ENCODE data around the gene FUT4.

The FUT4 gene

DNA sequence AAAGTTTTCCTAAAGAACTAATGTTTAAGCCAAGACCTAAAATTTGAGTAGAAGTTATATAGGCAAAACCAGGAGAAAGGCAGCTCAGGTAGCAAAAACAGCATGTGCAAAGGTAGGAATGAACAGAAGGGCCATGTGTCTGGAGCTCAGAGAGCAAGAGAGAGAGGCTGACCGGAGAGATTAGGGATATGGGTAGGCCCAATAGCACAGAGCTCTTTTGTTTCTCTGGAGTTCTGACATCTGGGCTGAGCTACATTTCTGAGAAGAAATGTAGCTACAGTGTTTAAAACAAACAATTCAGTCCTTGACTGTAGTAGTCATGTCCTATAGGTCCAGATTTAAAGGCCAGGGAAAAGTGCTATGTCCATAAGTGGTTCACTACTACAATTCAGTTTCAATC, 27.0 kb upstream of the FUT4 start:
- Histone ChIP-seq H3K9ac (ENCODE audit: low read length) (no peak overlapping the region), H3K4me2 (ENCODE audit: low read length) (no peak overlapping the region), H2AK5ac (ENCODE audit: low read length) (no peak overlapping the region), H3K4me1 (ENCODE audit: control insufficient read depth, low read depth, low read length) (peaks cover 5% of the 10 kb centered on the region), H3K4ac (ENCODE audit: low read depth, low read length) (no peak overlapping the region), H3K79me2 (ENCODE audit: control insufficient read depth, insufficient read depth, low read length) (no peaks in the 10 kb centered on the region), H4K8ac (ENCODE audit: low read depth, low read length) (no peak overlapping the region), H3K4me3 (ENCODE audit: low read length) (no peak overlapping the region), H3K79me1 (ENCODE audit: low read length) (no peaks in the 10 kb centered on the region), H2BK5ac (ENCODE audit: low read length) (no peak overlapping the region), H3K23ac (ENCODE audit: low read length) (no peak overlapping the region), H2BK120ac (ENCODE audit: low read depth, low read length) (no peak overlapping the region), H3K27ac (ENCODE audit: low read depth, low read length) (no peak overlapping the region), H3K36me3 (ENCODE audit: control insufficient read depth, insufficient read depth, low read length) (no peaks in the 10 kb centered on the region), H3K56ac (ENCODE audit: low read length) (no peak overlapping the region), H2BK15ac (replicated peaks; ENCODE audit: low read depth) (no peak overlapping the region), H3K27me3 (ENCODE audit: insufficient read depth, low read length, poor library complexity) (no peaks in the 10 kb centered on the region), H4K5ac (ENCODE audit: low read length) (no peak overlapping the region), H3K18ac (ENCODE audit: low read length) (no peak overlapping the region)
- no peak for DNase-seq
- no CpG with 5 or more reads among the region's 1 CpG for WGBS (ENCODE audit: extremely low coverage, insufficient coverage, low lambda C conversion rate)

DNA sequence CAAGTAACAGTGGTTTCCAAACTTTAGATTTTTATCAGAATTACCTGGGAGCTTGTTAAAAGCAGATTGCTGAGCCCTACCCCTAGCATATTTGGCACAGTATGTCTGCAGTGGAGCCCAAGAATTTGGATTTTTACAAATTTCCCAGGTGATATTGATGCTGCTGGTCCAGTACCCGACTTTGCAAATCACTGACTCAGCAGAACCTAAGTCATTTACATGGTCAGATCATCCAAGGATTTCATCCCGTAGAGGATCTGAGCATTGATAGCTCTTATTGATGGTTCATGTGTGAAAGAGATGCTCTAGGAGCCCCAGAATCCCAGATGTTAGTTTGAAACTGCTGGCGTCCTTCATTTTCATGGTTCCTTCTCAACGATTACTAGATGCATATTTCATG, 25.4 kb upstream of the FUT4 start:
- Histone ChIP-seq H3K56ac (ENCODE audit: low read length) (no peak overlapping the region), H4K8ac (ENCODE audit: low read depth, low read length) (no peak overlapping the region), H2BK15ac (replicated peaks; ENCODE audit: low read depth) (no peak overlapping the region), H3K4me3 (ENCODE audit: low read length) (no peak overlapping the region), H4K5ac (ENCODE audit: low read length) (no peak overlapping the region), H3K79me1 (ENCODE audit: low read length) (no peaks in the 10 kb centered on the region), H3K23ac (ENCODE audit: low read length) (no peak overlapping the region), H3K79me2 (ENCODE audit: control insufficient read depth, insufficient read depth, low read length) (no peaks in the 10 kb centered on the region), H3K27me3 (ENCODE audit: insufficient read depth, low read length, poor library complexity) (no peaks in the 10 kb centered on the region), H3K9ac (ENCODE audit: low read length) (no peak overlapping the region), H3K36me3 (ENCODE audit: control insufficient read depth, insufficient read depth, low read length) (no peaks in the 10 kb centered on the region), H2BK120ac (ENCODE audit: low read depth, low read length) (no peak overlapping the region), H3K4ac (ENCODE audit: low read depth, low read length) (no peak overlapping the region), H3K27ac (ENCODE audit: low read depth, low read length) (no peak overlapping the region), H3K4me1 (ENCODE audit: control insufficient read depth, low read depth, low read length) (no peaks in the 10 kb centered on the region), H3K4me2 (ENCODE audit: low read length) (no peak overlapping the region), H3K18ac (ENCODE audit: low read length) (no peak overlapping the region), H2AK5ac (ENCODE audit: low read length) (no peak overlapping the region), H2BK5ac (ENCODE audit: low read length) (no peak overlapping the region)
- no peak for DNase-seq
- WGBS (ENCODE audit: extremely low coverage, insufficient coverage, low lambda C conversion rate), result no CpG with 5 or more reads among the region's 4 CpGs

DNA sequence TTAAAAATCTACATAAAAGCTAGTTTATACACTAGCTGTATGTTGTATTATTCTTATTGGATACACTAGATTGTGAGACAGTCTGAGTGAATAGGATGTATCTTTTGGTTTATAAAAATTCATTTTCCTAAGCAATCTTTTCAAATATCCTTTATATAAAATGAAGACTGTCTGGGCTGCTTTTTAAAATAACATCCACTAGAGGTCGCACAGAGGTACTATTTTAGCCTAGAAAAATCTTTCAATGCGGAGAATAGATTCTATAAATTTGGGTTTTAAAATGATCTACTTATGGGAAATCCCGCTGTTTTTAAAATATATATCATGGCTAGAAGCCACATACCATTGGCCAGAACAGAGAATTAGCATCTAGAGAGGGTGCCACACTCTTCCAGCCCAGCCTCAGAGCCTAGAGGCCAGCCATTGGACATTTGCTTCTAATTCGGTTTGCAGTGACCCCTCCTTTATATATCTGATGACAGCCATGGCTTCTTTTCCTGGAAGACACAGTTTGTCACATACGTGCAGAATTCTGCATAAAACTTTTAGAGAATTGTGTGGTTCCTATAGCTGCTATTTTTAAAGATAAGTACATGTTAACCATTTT, 24.1 kb upstream of the FUT4 start:
- no peak overlapping the region for H3K4me3 ChIP-seq (ENCODE audit: low read length)
- no peak overlapping the region for H3K4me2 ChIP-seq (ENCODE audit: low read length)
- H2BK120ac ChIP-seq (ENCODE audit: low read depth, low read length), result no peak overlapping the region
- no peak overlapping the region for H4K5ac ChIP-seq (ENCODE audit: low read length)
- no peaks in the 10 kb centered on the region for H3K4me1 ChIP-seq (ENCODE audit: control insufficient read depth, low read depth, low read length)
- H3K27ac ChIP-seq (ENCODE audit: low read depth, low read length), result no peak overlapping the region
- H3K27me3 ChIP-seq (ENCODE audit: insufficient read depth, low read length, poor library complexity), result no peaks in the 10 kb centered on the region
- H3K23ac ChIP-seq (ENCODE audit: low read length), result no peak overlapping the region
- no peak overlapping the region for H3K18ac ChIP-seq (ENCODE audit: low read length)
- no peak overlapping the region for H2BK5ac ChIP-seq (ENCODE audit: low read length)
- H3K79me2 ChIP-seq (ENCODE audit: control insufficient read depth, insufficient read depth, low read length), result no peaks in the 10 kb centered on the region
- no peaks in the 10 kb centered on the region for H3K79me1 ChIP-seq (ENCODE audit: low read length)
- no peak overlapping the region for H2BK15ac ChIP-seq (replicated peaks; ENCODE audit: low read depth)
- no peak overlapping the region for H3K4ac ChIP-seq (ENCODE audit: low read depth, low read length)
- no peaks in the 10 kb centered on the region for H3K36me3 ChIP-seq (ENCODE audit: control insufficient read depth, insufficient read depth, low read length)
- H4K8ac ChIP-seq (ENCODE audit: low read depth, low read length), result no peak overlapping the region
- WGBS (ENCODE audit: extremely low coverage, insufficient coverage, low lambda C conversion rate), result no CpG with 5 or more reads among the region's 5 CpGs
- no peak overlapping the region for H3K9ac ChIP-seq (ENCODE audit: low read length)
- no peak overlapping the region for H2AK5ac ChIP-seq (ENCODE audit: low read length)
- no peak for DNase-seq
- no peak overlapping the region for H3K56ac ChIP-seq (ENCODE audit: low read length)

DNA sequence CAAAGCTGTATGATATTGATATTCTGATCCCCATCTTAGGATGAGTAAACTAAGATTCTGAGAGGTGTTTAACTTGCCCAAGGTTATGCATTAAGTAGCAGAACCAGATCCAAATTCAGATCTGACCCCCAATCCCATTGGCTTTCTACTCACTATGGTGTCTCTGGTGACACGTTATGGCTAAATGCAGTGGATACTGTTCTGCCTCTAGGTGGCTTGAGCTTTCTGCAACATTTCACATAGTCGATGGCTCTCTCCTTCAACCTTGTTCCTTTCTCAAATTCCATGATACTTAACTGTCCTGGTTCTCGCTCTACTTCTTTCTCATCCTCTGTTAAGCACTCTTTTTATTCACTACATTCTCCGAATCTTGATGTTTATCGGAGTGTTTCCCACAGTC, 22.0 kb upstream of the FUT4 start:
- no peak overlapping the region for H3K23ac ChIP-seq (ENCODE audit: low read length)
- H3K27me3 ChIP-seq (ENCODE audit: insufficient read depth, low read length, poor library complexity), result no peaks in the 10 kb centered on the region
- H3K18ac ChIP-seq (ENCODE audit: low read length), result no peak overlapping the region
- H3K4me2 ChIP-seq (ENCODE audit: low read length), result no peak overlapping the region
- DNase-seq, result peak; percentile 59
- H2BK5ac ChIP-seq (ENCODE audit: low read length), result no peak overlapping the region
- no peak overlapping the region for H2BK120ac ChIP-seq (ENCODE audit: low read depth, low read length)
- no peaks in the 10 kb centered on the region for H3K79me1 ChIP-seq (ENCODE audit: low read length)
- H4K8ac ChIP-seq (ENCODE audit: low read depth, low read length), result no peak overlapping the region
- H4K5ac ChIP-seq (ENCODE audit: low read length), result no peak overlapping the region
- H3K9ac ChIP-seq (ENCODE audit: low read length), result no peak overlapping the region
- no peak overlapping the region for H2AK5ac ChIP-seq (ENCODE audit: low read length)
- H3K4me1 ChIP-seq (ENCODE audit: control insufficient read depth, low read depth, low read length), result no peaks in the 10 kb centered on the region
- no peak overlapping the region for H2BK15ac ChIP-seq (replicated peaks; ENCODE audit: low read depth)
- no peak overlapping the region for H3K4ac ChIP-seq (ENCODE audit: low read depth, low read length)
- no peak overlapping the region for H3K56ac ChIP-seq (ENCODE audit: low read length)
- H3K27ac ChIP-seq (ENCODE audit: low read depth, low read length), result no peak overlapping the region
- no peaks in the 10 kb centered on the region for H3K79me2 ChIP-seq (ENCODE audit: control insufficient read depth, insufficient read depth, low read length)
- H3K36me3 ChIP-seq (ENCODE audit: control insufficient read depth, insufficient read depth, low read length), result no peaks in the 10 kb centered on the region
- WGBS (ENCODE audit: extremely low coverage, insufficient coverage, low lambda C conversion rate), result no CpG with 5 or more reads among the region's 5 CpGs
- no peak overlapping the region for H3K4me3 ChIP-seq (ENCODE audit: low read length)

DNA sequence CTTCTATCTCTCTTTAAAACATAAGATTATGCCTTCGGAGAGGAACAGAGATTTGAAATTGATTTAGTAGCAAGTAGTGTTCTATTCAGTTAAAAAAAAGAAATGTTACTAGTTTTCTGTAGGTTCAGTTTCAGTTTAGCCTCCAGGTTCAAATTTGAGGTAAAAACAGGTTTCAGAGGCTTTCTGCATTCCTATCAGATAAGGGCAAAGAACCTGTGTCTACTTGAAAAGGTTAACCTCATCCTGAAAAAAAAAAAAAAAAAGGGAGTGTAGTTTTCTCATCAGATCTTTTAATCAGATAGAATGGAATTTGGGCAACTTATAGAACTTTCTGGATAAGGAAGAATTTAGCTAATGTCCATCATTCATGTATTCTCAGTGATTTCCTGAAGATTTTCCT, 19.4 kb upstream of the FUT4 start:
- Histone ChIP-seq H2BK120ac (ENCODE audit: low read depth, low read length) (no peak overlapping the region), H4K8ac (ENCODE audit: low read depth, low read length) (no peak overlapping the region), H3K4me3 (ENCODE audit: low read length) (no peak overlapping the region), H3K4me2 (ENCODE audit: low read length) (no peak overlapping the region), H2AK5ac (ENCODE audit: low read length) (no peak overlapping the region), H3K27ac (ENCODE audit: low read depth, low read length) (no peak overlapping the region), H3K56ac (ENCODE audit: low read length) (no peak overlapping the region), H2BK5ac (ENCODE audit: low read length) (no peak overlapping the region), H3K79me1 (ENCODE audit: low read length) (no peaks in the 10 kb centered on the region), H3K27me3 (ENCODE audit: insufficient read depth, low read length, poor library complexity) (no peaks in the 10 kb centered on the region), H4K5ac (ENCODE audit: low read length) (no peak overlapping the region), H3K79me2 (ENCODE audit: control insufficient read depth, insufficient read depth, low read length) (no peaks in the 10 kb centered on the region), H3K23ac (ENCODE audit: low read length) (no peak overlapping the region), H3K9ac (ENCODE audit: low read length) (no peak overlapping the region), H3K4me1 (ENCODE audit: control insufficient read depth, low read depth, low read length) (no peaks in the 10 kb centered on the region), H2BK15ac (replicated peaks; ENCODE audit: low read depth) (no peak overlapping the region), H3K4ac (ENCODE audit: low read depth, low read length) (no peak overlapping the region), H3K36me3 (ENCODE audit: control insufficient read depth, insufficient read depth, low read length) (no peaks in the 10 kb centered on the region), H3K18ac (ENCODE audit: low read length) (no peak overlapping the region)
- WGBS (ENCODE audit: extremely low coverage, insufficient coverage, low lambda C conversion rate), result no CpG with 5 or more reads among the region's 1 CpG
- DNase-seq, result no peak

Data from mesendoderm (in vitro differentiated cells).